Mesenchymal stem cell (in vitro differentiated cells and primary cell): ENCODE data around the gene DYNC2I2.
A peak's percentile ranks its signal among the peaks of the same experiment; 100 is the strongest.

ENCODE experiments used
- DNase-seq: peaks from one replicate; pipeline ENCODE4 v3.0.0-alpha.2; 2013
- H2AFZ ChIP-seq: one replicate; pipeline ENCODE4 v1.6.1; 2013; ENCODE audit warnings: low read depth, mild to moderate bottlenecking, control low read depth, inconsistent platforms, low read length, moderate library complexity
- H2AK5ac ChIP-seq: 2 replicates; pipeline ENCODE4 v1.6.1; 2013; ENCODE audit warnings: low read length, moderate library complexity, mild to moderate bottlenecking, inconsistent platforms; ENCODE audit not compliant: severe bottlenecking
- H2BK120ac ChIP-seq: one replicate; pipeline ENCODE4 v1.6.1; 2013; ENCODE audit warnings: low read depth, mild to moderate bottlenecking, inconsistent platforms, low read length, moderate library complexity
- H2BK12ac ChIP-seq, 2 experiments: one replicate each; pipeline ENCODE4 v1.6.1; 2013; ENCODE audit warnings: inconsistent platforms in 2 of 2, low read length in 2 of 2, mild to moderate bottlenecking in 2 of 2, moderate library complexity in 2 of 2, control low read depth in 1 of 2
- H2BK15ac ChIP-seq: one replicate; pipeline ENCODE4 v1.6.1; 2013; ENCODE audit warnings: mild to moderate bottlenecking, low read depth, inconsistent platforms; ENCODE audit not compliant: poor library complexity, severe bottlenecking
- H2BK5ac ChIP-seq: 2 replicates; pipeline ENCODE4 v1.6.1; 2013; ENCODE audit warnings: low read depth, mild to moderate bottlenecking, low read length, control low read depth, inconsistent platforms; ENCODE audit not compliant: poor library complexity, severe bottlenecking
- H3K14ac ChIP-seq, 2 experiments: one replicate each; pipeline ENCODE4 v1.6.1; 2013; ENCODE audit warnings: inconsistent platforms in 2 of 2, low read length in 2 of 2, control low read depth in 1 of 2, mild to moderate bottlenecking in 1 of 2, moderate library complexity in 1 of 2
- H3K18ac ChIP-seq, 2 experiments: one replicate each; pipeline ENCODE4 v1.6.1; 2013; ENCODE audit warnings: inconsistent platforms in 2 of 2, low read length in 2 of 2, control low read depth in 1 of 2, low read depth in 1 of 2, mild to moderate bottlenecking in 1 of 2
- H3K23ac ChIP-seq, 2 experiments: one replicate each; pipeline ENCODE4 v1.6.1; 2013; ENCODE audit warnings: inconsistent platforms in 2 of 2, low read length in 2 of 2, mild to moderate bottlenecking in 2 of 2, moderate library complexity in 2 of 2, control low read depth in 1 of 2
- H3K27ac ChIP-seq: 2 replicates; pipeline ENCODE4 v1.5.1; 2013; ENCODE audit warnings: mild to moderate bottlenecking, moderate library complexity, low read length, control low read depth, inconsistent platforms; ENCODE audit not compliant: poor library complexity, severe bottlenecking
- H3K27me3 ChIP-seq, 2 experiments: 2 replicates each; pipeline versions ENCODE4 v1.6.1 to v1.7.0; 2013; ENCODE audit warnings: low read length in 2 of 2, mild to moderate bottlenecking in 2 of 2, moderate library complexity in 2 of 2, control low read depth in 1 of 2, inconsistent platforms in 1 of 2; ENCODE audit not compliant: control insufficient read depth in 1 of 2, insufficient read depth in 1 of 2
- H3K36me3 ChIP-seq, 2 experiments: 2 replicates each; pipeline versions ENCODE4 v1.6.1 to v1.7.0; 2013; ENCODE audit warnings: low read length in 2 of 2, control low read depth in 1 of 2, inconsistent platforms in 1 of 2, low read depth in 1 of 2, mild to moderate bottlenecking in 1 of 2; ENCODE audit not compliant: insufficient read depth in 2 of 2, control insufficient read depth in 1 of 2
- H3K4ac ChIP-seq, 2 experiments: one replicate each; pipeline ENCODE4 v1.6.1; 2013; ENCODE audit warnings: inconsistent platforms in 2 of 2, low read length in 2 of 2, mild to moderate bottlenecking in 2 of 2, moderate library complexity in 2 of 2, control low read depth in 1 of 2, low read depth in 1 of 2
- H3K4me1 ChIP-seq: 2 replicates; pipeline ENCODE4 v1.6.1; 2013; ENCODE audit warnings: low read depth, low read length, control low read depth; ENCODE audit not compliant: control insufficient read depth, insufficient read depth
- H3K4me2 ChIP-seq: 2 replicates; pipeline ENCODE4 v1.6.1; 2013; ENCODE audit warnings: low read length, mild to moderate bottlenecking, inconsistent platforms; ENCODE audit not compliant: poor library complexity, severe bottlenecking
- H3K4me3 ChIP-seq, 2 experiments: 2 replicates each; pipeline versions ENCODE4 v1.5.1 to v1.7.0; 2013; ENCODE audit warnings: low read length in 2 of 2, mild to moderate bottlenecking in 2 of 2, control low read depth in 1 of 2, low read depth in 1 of 2; ENCODE audit not compliant: insufficient read depth in 1 of 2
- H3K79me1 ChIP-seq: replicated peaks from 2 replicates; pipeline ENCODE4 v1.6.1; 2013; ENCODE audit warnings: mild to moderate bottlenecking, control low read depth, low read length, inconsistent platforms; ENCODE audit not compliant: poor library complexity, severe bottlenecking
- H3K9ac ChIP-seq: 2 replicates; pipeline ENCODE4 v1.7.0; 2013; ENCODE audit warnings: mild to moderate bottlenecking, low read length, moderate library complexity
- H3K9me3 ChIP-seq: 2 replicates; pipeline ENCODE4 v1.7.0; 2013; ENCODE audit warnings: mild to moderate bottlenecking, low read length; ENCODE audit not compliant: control insufficient read depth
- H4K8ac ChIP-seq: one replicate; pipeline ENCODE4 v1.6.1; 2013; ENCODE audit warnings: inconsistent platforms, mild to moderate bottlenecking, low read length, moderate library complexity
- H4K91ac ChIP-seq: one replicate; pipeline ENCODE4 v1.6.1; 2013; ENCODE audit warnings: mild to moderate bottlenecking, low read length, inconsistent platforms
- WGBS: methylation state at CpG from one replicate; pipeline ENCODE4 v1.1.7; 2013; ENCODE audit warnings: mixed read lengths; 5-methylcytosine and 5-hydroxymethylcytosine counted together

Gene DYNC2I2

DNA sequence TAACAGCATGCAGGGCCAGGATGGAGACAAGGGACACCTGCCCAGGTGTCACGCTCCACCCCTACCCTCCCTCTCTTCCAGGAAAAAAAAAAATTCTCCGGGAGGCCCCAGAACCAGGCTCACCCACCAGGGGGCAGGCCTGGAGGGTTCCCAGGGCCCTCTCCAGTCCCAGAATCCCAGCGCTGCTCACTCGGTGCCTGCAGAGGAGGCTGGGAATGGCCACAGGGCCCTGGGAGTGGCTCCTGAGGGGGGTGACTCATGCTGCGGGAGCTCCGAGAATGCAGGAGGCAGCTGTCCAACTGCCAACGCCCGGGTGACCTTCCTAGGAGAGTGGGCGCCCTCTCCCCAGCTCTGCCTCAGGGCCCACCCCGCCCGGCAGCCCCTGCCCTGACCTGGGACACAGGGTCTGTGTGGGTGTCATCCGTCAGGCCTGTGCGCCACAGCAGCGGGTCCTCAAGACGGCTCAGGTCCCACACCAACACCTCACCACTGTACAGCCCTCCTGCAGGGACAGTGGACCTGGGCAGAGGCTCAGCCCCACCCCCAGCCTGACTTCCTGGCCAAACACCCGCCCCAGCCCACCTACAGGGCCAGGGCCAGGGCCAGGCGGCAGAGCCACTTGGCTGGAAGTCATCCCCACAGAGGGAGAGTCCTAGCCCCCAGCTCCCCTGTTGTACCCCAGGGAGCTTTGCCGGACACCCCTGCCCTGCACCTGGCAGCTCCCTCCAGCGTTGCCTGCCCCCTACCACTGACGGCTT is 21.2 kb downstream of the DYNC2I2 start:
- peak overlapping the region; percentile 88 for H2BK5ac ChIP-seq
- H3K4me2 ChIP-seq, result peak overlapping the region; percentile 53
- WGBS, result 8% methylated on average over 20 of the region's 20 CpGs
- H3K4ac ChIP-seq, result peak overlapping the region; percentile 66 to 75
- H2AFZ ChIP-seq, result no peak overlapping the region
- H3K9ac ChIP-seq, result peak overlapping the region; percentile 70
- H3K27ac ChIP-seq, result peak overlapping the region; percentile 95
- peak overlapping the region; percentile 69 for H2BK120ac ChIP-seq
- H3K23ac ChIP-seq, result no peak overlapping the region
- peak overlapping the region; percentile 97 for H4K91ac ChIP-seq
- H3K79me1 ChIP-seq, result peaks cover 21% of the 10 kb centered on the region
- peak overlapping the region; percentile 91 to 95 for H3K18ac ChIP-seq
- peak overlapping the region; percentile 96 for H4K8ac ChIP-seq
- H3K9me3 ChIP-seq, result no peaks in the 10 kb centered on the region
- H3K4me3 ChIP-seq, result no peak overlapping the region
- peak overlapping the region in 1 of 2 experiments; percentile 68 for H3K14ac ChIP-seq
- H2BK12ac ChIP-seq, result peak overlapping the region; percentile 75 to 85
- peaks cover 29% of the 10 kb centered on the region for H3K4me1 ChIP-seq
- H2BK15ac ChIP-seq, result peak overlapping the region; percentile 99
- no peaks in the 10 kb centered on the region for H3K27me3 ChIP-seq
- H3K36me3 ChIP-seq, result peaks cover 51 to 73% of the 10 kb centered on the region in 2 experiments
- peak overlapping the region; percentile 94 for H2AK5ac ChIP-seq
- peak; percentile 94 for DNase-seq

DNA sequence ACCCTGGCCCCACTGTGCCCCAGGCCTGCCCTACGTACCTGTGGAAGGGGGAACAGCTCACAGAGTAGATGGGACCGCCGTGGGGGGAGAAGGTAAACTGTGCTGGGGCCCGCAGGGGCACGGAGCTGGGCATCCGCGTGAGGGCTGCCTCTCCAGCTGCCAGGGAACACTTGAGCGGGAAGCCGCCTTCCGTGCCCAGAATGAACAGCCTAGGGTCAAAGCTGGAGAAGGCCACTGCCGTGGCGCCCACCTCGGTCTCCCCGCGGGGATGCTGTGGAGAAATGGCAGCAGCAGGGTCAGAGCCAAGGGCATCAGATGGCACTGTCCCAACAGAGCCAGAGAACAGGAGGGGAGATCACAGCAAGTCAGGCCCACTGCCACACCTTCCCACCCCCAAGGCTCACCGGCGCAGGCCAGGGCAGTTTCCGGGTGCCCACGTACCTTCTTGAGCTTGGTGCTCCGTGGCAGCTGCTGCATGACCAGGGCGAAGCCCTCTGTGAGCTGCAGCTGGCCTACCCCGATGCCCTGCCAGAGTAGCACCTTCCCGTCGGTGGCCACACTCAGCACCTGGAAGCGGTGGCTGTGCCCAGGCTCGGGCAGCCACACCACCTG is 21.9 kb downstream of the DYNC2I2 start:
- H2BK15ac ChIP-seq, result peak overlapping the region; percentile 84
- H3K4me3 ChIP-seq, result no peak overlapping the region
- H4K8ac ChIP-seq, result peak overlapping the region; percentile 29
- H3K27ac ChIP-seq, result peak overlapping the region; percentile 60
- no peak overlapping the region for H3K4me2 ChIP-seq
- H3K9me3 ChIP-seq, result no peaks in the 10 kb centered on the region
- peak overlapping the region; percentile 7 to 65 for H3K4ac ChIP-seq
- H4K91ac ChIP-seq, result peak overlapping the region; percentile 44
- peaks cover 29% of the 10 kb centered on the region for H3K4me1 ChIP-seq
- peak overlapping the region; percentile 32 for H2AK5ac ChIP-seq
- H2BK5ac ChIP-seq, result no peak overlapping the region
- H3K36me3 ChIP-seq, result peaks cover 54 to 76% of the 10 kb centered on the region in 2 experiments
- H3K18ac ChIP-seq, result peak overlapping the region; percentile 4 to 22
- WGBS, result 90% methylated on average over 26 of the region's 26 CpGs
- H2BK12ac ChIP-seq, result peak overlapping the region; percentile 7 to 59
- H3K14ac ChIP-seq, result peak overlapping the region in 1 of 2 experiments; percentile 22
- H3K23ac ChIP-seq, result no peak overlapping the region
- DNase-seq, result no peak
- no peak overlapping the region for H2AFZ ChIP-seq
- H3K79me1 ChIP-seq, result peaks cover 20% of the 10 kb centered on the region
- H3K27me3 ChIP-seq, result no peaks in the 10 kb centered on the region
- H2BK120ac ChIP-seq, result no peak overlapping the region
- H3K9ac ChIP-seq, result peak overlapping the region; percentile 62

GRCh38 chr9:128634111-128634510 is 22.5 kb downstream of the DYNC2I2 start:
- peak overlapping the region; percentile 45 for H2BK120ac ChIP-seq
- no peak overlapping the region for H3K4ac ChIP-seq
- no peaks in the 10 kb centered on the region for H3K9me3 ChIP-seq
- no peak overlapping the region for H3K18ac ChIP-seq
- no peak overlapping the region for H2BK5ac ChIP-seq
- no peak overlapping the region for H3K9ac ChIP-seq
- no peak overlapping the region for H3K14ac ChIP-seq
- H2AFZ ChIP-seq, result no peak overlapping the region
- peak overlapping the region; percentile 68 for H2BK15ac ChIP-seq
- no peaks in the 10 kb centered on the region for H3K27me3 ChIP-seq
- no peak overlapping the region for H3K4me3 ChIP-seq
- H2AK5ac ChIP-seq, result no peak overlapping the region
- no peak overlapping the region for H3K4me2 ChIP-seq
- H3K36me3 ChIP-seq, result peaks cover 61 to 82% of the 10 kb centered on the region in 2 experiments
- no peak overlapping the region for H4K8ac ChIP-seq
- no peak for DNase-seq
- no peak overlapping the region for H2BK12ac ChIP-seq
- no peak overlapping the region for H4K91ac ChIP-seq
- 98% methylated on average over 10 of the region's 10 CpGs for WGBS
- H3K79me1 ChIP-seq, result peaks cover 24% of the 10 kb centered on the region
- H3K4me1 ChIP-seq, result peaks cover 29% of the 10 kb centered on the region
- no peak overlapping the region for H3K23ac ChIP-seq
- H3K27ac ChIP-seq, result peak overlapping the region; percentile 60

DNA sequence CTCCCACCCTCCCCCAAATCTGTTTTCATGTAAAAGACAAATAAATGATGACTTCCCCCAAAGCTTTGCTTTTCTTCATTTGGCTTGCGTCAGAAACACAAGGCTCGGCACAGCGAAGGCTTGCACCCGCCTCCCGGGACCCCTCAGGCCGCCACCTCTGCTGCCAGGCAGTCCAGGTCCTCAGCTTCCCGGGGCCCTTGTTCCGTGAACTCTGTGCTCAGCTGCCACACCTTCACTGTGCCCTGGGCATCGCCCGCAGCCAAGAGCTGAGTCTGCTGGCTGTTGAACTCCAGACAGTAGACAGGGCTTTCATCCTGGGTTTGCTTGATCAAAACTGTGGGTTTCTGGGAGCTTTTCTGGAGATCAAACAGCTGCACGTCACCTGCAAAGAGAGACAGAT is 23.0 kb downstream of the DYNC2I2 start:
- H2BK5ac ChIP-seq, result no peak overlapping the region
- 94% methylated on average over 11 of the region's 11 CpGs for WGBS

More for the DNA sequence above, 23.0 kb downstream of the DYNC2I2 start:
- no peaks in the 10 kb centered on the region for H3K27me3 ChIP-seq
- peaks cover 26% of the 10 kb centered on the region for H3K79me1 ChIP-seq
- no peak overlapping the region for H3K4me2 ChIP-seq
- no peak overlapping the region for H2BK12ac ChIP-seq
- H4K8ac ChIP-seq, result no peak overlapping the region
- H3K4me1 ChIP-seq, result peaks cover 29% of the 10 kb centered on the region
- H4K91ac ChIP-seq, result peak overlapping the region; percentile 18
- no peak overlapping the region for H2BK15ac ChIP-seq
- H2AK5ac ChIP-seq, result no peak overlapping the region
- no peak overlapping the region for H3K9ac ChIP-seq
- H2AFZ ChIP-seq, result no peak overlapping the region
- no peak overlapping the region for H3K18ac ChIP-seq
- H3K9me3 ChIP-seq, result no peaks in the 10 kb centered on the region
- peaks cover 63 to 86% of the 10 kb centered on the region in 2 experiments for H3K36me3 ChIP-seq
- no peak overlapping the region for H3K23ac ChIP-seq
- no peak overlapping the region for H2BK120ac ChIP-seq
- H3K4me3 ChIP-seq, result no peak overlapping the region
- H3K14ac ChIP-seq, result no peak overlapping the region
- no peak overlapping the region for H3K27ac ChIP-seq
- DNase-seq, result no peak
- no peak overlapping the region for H3K4ac ChIP-seq
